HG02973 (cell line): ENCODE data around the gene MOGAT3.

Source experiments
- ATAC-seq: cut with Tn5 transposase; IDR thresholded peaks from one replicate; pipeline ENCODE4 v1.9.1; 2021; ENCODE audit warnings: moderate library complexity; ENCODE audit not compliant: unreplicated experiment

Gene MOGAT3

GRCh38 chr7:101162551-101163278 is 38.1 kb downstream of the MOGAT3 start:
- no peak for ATAC-seq

DNA sequence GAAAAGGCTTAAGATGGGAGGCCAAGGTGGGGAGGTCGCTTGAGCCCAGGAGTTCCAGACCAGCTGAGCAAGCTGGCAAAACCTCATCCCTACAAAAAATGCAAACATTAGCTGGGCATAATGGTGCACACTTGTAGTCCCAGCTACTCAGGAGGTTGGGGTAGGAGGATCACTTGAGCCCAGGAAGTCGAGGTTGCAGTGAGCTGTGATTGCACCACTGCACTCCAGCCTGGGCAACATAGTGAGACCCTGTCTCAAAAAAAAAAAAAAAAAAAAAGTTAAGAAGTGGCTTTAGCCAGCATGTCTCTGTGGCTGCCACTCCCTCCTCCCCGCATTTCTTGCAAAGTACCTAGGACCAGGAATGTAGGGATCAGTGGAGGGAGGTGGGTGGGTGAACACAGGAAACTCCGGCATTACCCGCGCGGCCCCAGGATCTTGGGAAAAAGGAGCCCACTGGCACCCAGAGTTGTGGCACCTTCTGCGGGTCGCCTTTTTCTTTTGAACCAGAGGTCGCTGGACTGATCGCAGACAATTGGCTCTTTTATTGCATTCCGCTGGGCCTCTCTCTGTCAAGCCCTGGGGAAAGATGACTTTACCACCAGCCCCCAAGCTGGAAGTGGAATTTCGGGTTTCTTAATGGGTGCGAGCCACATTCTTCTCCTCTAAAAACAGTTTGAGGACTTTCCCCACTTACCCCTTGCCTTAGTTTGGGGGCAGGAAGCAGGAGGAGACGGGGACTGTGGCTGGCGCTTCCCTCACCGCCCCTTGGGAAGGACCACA is 39.0 kb downstream of the MOGAT3 start:
- no peak for ATAC-seq

DNA sequence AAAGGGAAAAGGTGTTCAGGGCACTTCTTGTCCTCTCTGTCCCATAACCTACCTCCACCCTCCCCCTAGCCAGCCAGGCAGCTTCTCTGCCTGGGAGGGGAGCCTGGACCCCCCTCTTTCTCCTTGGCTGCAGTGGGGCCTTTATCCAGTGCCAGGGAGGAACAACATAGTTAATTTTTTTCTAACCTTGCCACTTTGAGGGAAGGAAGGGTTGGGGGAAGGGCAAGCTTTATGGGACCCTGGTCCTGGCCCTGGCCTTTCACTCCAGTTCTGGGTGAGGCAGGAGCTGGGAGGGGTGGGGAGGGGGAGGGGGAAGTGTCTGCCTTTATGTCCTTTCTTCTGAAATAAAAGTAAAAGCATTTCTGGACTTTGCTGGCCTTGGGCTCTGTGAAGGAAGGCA is 39.9 kb downstream of the MOGAT3 start:
- no peak for ATAC-seq

- no peak for ATAC-seq
Observed at GRCh38 chr7:101159696-101160674, 40.9 kb downstream of the MOGAT3 start.

- ATAC-seq = no peak
Observed at GRCh38 chr7:101156866-101157589, 43.8 kb downstream of the MOGAT3 start.

- no peak for ATAC-seq
Observed at GRCh38 chr7:101156277-101156676, 44.6 kb downstream of the MOGAT3 start.

GRCh38 chr7:101155303-101155702 is 45.5 kb downstream of the MOGAT3 start:
- ATAC-seq = no peak

DNA sequence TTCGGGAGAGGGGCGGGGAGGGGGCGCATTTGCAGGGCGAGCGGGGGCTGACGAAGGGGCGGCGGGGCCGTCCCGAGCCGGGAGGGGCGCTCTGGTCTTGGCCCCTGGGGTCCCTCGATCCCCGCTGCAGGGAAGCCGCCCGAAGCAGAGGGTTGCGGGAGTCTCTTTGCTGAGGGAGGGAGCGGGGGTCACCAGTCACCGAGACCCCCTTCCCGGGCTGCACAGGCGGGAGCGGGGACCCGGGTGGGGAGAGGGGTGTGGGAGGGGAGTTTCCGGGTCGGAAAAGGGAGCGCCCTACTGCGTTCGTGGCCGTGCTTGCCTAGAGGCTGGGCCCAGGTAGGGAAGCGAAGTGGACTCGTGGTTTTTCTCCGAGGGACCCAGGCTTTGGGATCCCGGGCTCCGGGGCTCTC is 46.1 kb downstream of the MOGAT3 start:
- ATAC-seq = no peak

DNA sequence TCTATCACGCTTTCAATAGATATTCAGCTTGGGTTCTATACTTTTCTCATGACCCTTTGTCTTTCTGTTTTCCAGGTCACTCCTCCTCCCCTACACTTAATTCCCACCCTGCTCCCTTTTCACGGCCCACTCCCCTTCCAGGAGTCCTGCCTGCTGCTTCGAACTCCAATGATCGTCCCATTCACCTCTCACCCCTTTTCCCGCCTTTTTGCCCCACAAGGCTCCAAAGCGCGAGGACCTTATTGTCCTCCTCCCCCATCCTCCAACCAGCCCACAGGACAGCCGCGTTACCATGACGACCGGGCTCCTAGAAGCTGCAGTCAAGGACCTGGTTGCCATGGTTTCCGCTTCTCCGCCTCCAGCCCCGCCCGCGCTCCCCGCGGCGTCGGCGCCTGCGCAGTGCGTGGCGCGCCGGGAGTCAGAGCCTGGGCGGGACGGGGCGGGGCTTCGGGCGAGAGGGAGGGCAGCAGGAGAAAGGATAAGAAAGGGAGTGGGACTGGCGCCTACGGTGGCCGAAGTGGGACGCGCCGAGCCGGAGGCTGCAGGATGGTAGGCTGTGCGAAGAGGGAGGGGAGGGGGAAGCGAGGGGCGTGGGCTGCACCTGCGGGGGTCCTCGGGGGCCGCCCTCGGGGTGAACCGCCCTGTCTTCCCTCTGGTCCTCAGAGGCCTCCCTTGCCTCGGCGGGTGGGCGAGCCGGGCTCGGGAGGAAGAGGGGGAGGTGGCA is 46.7 kb downstream of the MOGAT3 start, which contains the start of gene AP1S1:
AP1S1 (plus strand) TSS at position 508 of the 724 bp plus-strand sequence; CDS start at position 547, 39 bp downstream.
- ATAC-seq = peak; percentile 63

DNA sequence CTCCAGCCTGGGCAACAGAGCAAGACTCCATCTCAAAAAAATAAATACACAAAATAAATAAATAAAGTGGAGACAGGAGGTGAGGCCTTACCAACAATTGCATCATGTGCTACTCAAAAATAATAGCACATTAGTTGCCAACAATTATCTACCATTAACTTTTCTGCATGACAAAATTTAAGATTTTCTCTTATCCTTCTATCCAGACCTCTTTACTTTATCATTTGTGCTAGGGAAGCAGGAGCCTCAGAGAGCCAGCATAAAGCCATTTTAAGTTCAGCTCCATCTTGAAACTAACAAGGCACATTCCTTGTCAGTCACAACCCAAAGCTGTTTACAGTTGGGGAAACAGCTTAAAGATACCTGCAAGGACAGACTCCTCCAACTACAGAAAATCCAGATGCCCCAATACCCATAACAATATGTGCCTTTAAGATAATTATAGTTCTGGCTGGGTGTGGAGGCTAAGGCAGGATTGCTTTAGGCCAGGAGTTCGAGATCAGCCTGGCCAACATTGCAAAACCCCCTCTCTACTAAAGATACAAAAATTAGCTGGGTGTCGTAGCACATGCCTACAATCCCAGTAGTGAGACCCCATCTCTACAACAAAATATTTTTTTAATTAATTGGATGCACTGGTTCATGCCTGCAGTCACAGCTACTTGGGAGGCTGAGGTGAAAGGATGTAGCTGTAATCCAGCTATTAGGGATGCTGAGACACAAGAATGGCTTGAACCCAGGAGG is 48.8 kb downstream of the MOGAT3 start:
- ATAC-seq = no peak
